Central memory CD8-positive, alpha-beta T cell (primary cell): Measurements from ENCODE around the gene DAPK1.

Experiments
- ATAC-seq: fragments of 150-1000 bp; cut with Tn5 transposase; replicated peaks from 2 replicates; pipeline ENCODE4 v1.10.0; 2022; ENCODE audit warnings: mild to moderate bottlenecking, moderate FRiP score, moderate number of reproducible peaks; ENCODE audit not compliant: poor library complexity, severe bottlenecking; ENCODE audit errors: extremely low read depth
- DNase-seq, 2 donors: peaks; one replicate each; pipeline ENCODE4 v3.0.0; 2021; ENCODE audit warnings: low spot score in 2 of 2
- H3K27ac Mint-ChIP-seq: one replicate; pipeline ENCODE4 v1.8.0; 2022; ENCODE audit warnings: low read depth, mild to moderate bottlenecking, moderate library complexity, mixed read lengths
- H3K27me3 Mint-ChIP-seq: one replicate; pipeline ENCODE4 v1.8.0; 2022; ENCODE audit warnings: mixed read lengths
- H3K36me3 Mint-ChIP-seq: one replicate; pipeline ENCODE4 v1.8.0; 2022; ENCODE audit warnings: mild to moderate bottlenecking, moderate library complexity, mixed read lengths; ENCODE audit not compliant: insufficient read depth
- H3K4me1 Mint-ChIP-seq: one replicate; pipeline ENCODE4 v1.8.0; 2022; ENCODE audit warnings: mixed read lengths
- H3K4me3 Mint-ChIP-seq: one replicate; pipeline ENCODE4 v1.8.0; 2022; ENCODE audit warnings: mild to moderate bottlenecking, moderate library complexity, mixed read lengths
- H3K9me3 Mint-ChIP-seq: one replicate; pipeline ENCODE4 v1.8.0; 2022; ENCODE audit warnings: mixed read lengths

DAPK1 gene

DNA sequence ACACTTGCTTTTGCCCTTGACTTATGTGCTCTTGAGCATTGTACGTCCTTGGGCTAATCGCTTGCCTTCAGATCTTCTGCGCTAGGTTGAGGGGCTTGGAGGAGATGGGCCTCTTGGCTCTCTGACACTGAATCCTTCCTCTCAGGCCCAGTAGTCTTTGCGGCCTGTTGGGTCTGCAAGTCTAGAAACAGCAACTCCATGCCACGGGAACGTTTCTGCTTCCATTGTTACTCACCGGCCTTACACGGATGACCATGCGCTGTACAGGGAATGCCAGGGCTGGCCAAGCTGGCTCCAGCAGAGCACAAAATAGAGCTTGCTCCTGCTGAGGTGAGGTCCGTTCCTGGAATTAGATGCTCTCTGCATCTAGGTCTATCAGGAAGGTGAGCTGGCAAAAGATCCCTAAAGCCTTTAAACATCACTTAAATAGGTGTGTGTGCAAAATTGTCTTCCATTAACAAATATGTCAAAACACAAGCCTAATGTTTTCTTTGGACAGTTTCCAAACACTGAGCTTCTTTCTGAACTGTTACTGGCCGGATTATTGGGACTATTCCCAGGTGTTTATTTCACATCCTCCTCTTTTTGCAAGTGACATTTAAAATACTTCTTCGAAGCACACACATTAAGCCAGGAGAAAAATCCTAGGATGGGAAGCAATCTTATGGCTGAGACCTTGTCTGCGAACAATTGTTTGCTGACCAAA is 29.7 kb downstream of the DAPK1 start:
- DNase-seq: no peak
- Mint-ChIP-seq H3K27me3 (no peaks in the 10 kb centered on the region), H3K4me3 (no peak overlapping the region), H3K36me3 (no peaks in the 10 kb centered on the region), H3K9me3 (no peaks in the 10 kb centered on the region), H3K4me1 (no peaks in the 10 kb centered on the region), H3K27ac (no peak overlapping the region)
- ATAC-seq: no peak

GRCh38 chr9:87528969-87529368 is 31.3 kb downstream of the DAPK1 start:
- Mint-ChIP-seq H3K36me3 (no peaks in the 10 kb centered on the region), H3K27me3 (no peaks in the 10 kb centered on the region), H3K4me3 (no peak overlapping the region), H3K9me3 (no peaks in the 10 kb centered on the region), H3K27ac (no peak overlapping the region), H3K4me1 (no peaks in the 10 kb centered on the region)
- DNase-seq (no peak), ATAC-seq (no peak)

DNA sequence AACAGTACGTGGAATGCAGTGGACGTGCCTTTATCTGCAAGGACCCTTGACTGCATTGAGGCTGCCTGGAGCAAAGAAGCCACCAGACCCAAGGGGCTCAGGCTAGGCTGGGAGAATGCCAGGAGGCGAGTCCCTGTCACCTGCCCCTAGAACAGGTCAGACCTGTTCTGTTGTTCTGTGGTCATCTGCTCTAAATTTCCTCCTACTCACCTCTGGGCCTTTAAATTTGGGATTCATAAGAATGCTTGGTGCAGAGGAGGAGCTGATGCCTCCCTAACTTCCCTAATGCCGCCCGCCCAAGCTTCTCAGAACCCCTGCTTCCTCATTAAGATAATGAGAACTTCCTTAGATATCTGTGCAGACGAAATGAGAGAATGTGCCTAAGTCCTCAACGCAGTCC is 32.0 kb downstream of the DAPK1 start:
- no peak for ATAC-seq
- Mint-ChIP-seq H3K36me3 (no peaks in the 10 kb centered on the region), H3K4me3 (no peak overlapping the region), H3K27me3 (no peaks in the 10 kb centered on the region), H3K4me1 (no peaks in the 10 kb centered on the region), H3K27ac (no peak overlapping the region), H3K9me3 (no peaks in the 10 kb centered on the region)
- no peak for DNase-seq

DNA sequence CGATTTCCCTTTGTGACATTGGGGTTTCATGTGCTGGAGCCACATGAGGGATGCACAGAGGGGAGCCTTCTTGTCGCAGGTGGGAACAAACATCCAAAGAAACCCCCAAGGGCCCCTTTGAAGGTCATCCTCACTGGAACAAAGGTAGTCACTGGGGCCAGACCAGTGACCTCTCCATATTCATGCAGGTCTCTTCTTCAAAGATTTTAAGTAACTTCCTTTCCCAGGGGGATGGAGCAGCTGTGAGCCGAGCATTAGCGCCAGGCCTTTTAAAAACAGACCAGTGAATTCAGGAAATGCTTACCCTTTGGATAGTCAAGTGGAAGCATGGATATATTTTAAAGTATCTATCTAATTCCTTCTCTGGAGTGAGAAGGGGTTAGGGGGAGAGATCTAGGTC is 33.0 kb downstream of the DAPK1 start:
- Mint-ChIP-seq H3K4me3 (no peak overlapping the region), H3K36me3 (no peaks in the 10 kb centered on the region), H3K27ac (no peak overlapping the region), H3K27me3 (no peaks in the 10 kb centered on the region), H3K9me3 (no peaks in the 10 kb centered on the region), H3K4me1 (no peaks in the 10 kb centered on the region)
- ATAC-seq: no peak
- no peak for DNase-seq

DNA sequence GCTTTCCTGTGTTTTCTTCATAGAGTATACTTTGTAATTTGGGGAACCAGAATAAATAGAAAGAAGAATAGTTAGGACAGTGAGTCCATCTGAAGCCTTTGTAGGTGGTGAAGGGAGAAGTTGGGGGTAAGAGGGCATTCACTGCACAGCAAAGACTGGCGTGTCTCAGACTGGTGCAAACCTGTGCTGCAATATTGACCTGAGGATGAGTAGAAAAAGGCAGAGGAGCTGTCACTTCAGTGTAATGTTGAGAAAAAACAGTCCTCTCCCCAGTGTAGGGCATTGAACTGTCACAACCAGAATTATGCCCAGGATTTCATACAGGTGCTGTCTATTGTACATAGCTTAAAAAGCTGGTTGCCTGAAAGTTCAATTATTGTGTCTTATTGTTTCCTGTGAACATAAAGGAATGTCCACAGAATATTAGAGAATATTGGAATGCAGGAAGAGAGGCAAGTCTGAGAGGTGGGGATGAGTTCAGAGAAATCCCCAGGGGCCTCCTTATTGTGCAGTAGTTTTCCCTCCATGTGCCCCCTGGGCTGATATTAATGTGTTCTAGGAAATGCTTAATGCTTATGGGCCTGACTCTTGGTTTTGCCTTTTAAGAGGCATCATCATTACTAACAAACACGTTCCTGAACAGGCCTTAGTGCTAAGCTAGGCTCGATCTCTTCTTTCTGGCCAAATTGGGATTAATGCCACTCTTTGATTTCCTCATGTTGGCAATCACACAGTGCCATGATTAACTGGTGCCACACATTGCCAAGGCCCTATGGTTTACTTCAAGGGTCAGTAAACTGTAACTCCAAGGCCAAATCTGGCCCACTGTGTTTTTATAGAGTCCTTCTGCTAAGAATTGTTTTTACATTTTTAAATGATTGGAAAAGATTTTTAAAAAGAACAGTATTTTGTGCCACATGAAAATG is 34.0 kb downstream of the DAPK1 start:
- Mint-ChIP-seq H3K4me3 (no peak overlapping the region), H3K9me3 (no peaks in the 10 kb centered on the region), H3K27ac (no peak overlapping the region), H3K36me3 (no peaks in the 10 kb centered on the region), H3K4me1 (peaks cover 4% of the 10 kb centered on the region), H3K27me3 (no peaks in the 10 kb centered on the region)
- DNase-seq (no peak), ATAC-seq (no peak)

- Mint-ChIP-seq H3K36me3 (no peaks in the 10 kb centered on the region), H3K27me3 (no peaks in the 10 kb centered on the region), H3K4me1 (peaks cover 4% of the 10 kb centered on the region), H3K4me3 (no peak overlapping the region), H3K27ac (no peak overlapping the region), H3K9me3 (no peaks in the 10 kb centered on the region)
- ATAC-seq: no peak
- DNase-seq: no peak
Measured at GRCh38 chr9:87533271-87533670, 35.6 kb downstream of the DAPK1 start.

- Mint-ChIP-seq H3K27ac (no peak overlapping the region), H3K9me3 (no peaks in the 10 kb centered on the region), H3K4me1 (peaks cover 4% of the 10 kb centered on the region), H3K36me3 (no peaks in the 10 kb centered on the region), H3K4me3 (no peak overlapping the region), H3K27me3 (no peaks in the 10 kb centered on the region)
- ATAC-seq: no peak
- no peak for DNase-seq
Measured at GRCh38 chr9:87534036-87534435, 36.4 kb downstream of the DAPK1 start.

- Mint-ChIP-seq H3K9me3 (no peaks in the 10 kb centered on the region), H3K27ac (no peak overlapping the region), H3K4me1 (peaks cover 4% of the 10 kb centered on the region), H3K36me3 (no peaks in the 10 kb centered on the region), H3K4me3 (no peak overlapping the region), H3K27me3 (peaks cover 6% of the 10 kb centered on the region)
- no peak for ATAC-seq
- no peak for DNase-seq
Measured at GRCh38 chr9:87534957-87535356, 37.3 kb downstream of the DAPK1 start.

GRCh38 chr9:87535817-87536539 is 38.3 kb downstream of the DAPK1 start:
- Mint-ChIP-seq H3K27me3 (peaks cover 8% of the 10 kb centered on the region), H3K27ac (no peak overlapping the region), H3K9me3 (no peaks in the 10 kb centered on the region), H3K4me1 (peaks cover 4% of the 10 kb centered on the region), H3K4me3 (no peak overlapping the region), H3K36me3 (no peaks in the 10 kb centered on the region)
- DNase-seq (no peak), ATAC-seq (no peak)

- Mint-ChIP-seq H3K4me1 (peaks cover 4% of the 10 kb centered on the region), H3K27ac (no peak overlapping the region)
Measured at GRCh38 chr9:87537625-87538024, 40.0 kb downstream of the DAPK1 start.

GRCh38 chr9:87540444-87541105 is 42.9 kb downstream of the DAPK1 start:
- Mint-ChIP-seq H3K36me3 (no peaks in the 10 kb centered on the region), H3K27me3 (peaks cover 8% of the 10 kb centered on the region), H3K9me3 (no peaks in the 10 kb centered on the region), H3K4me1 (peaks cover 4% of the 10 kb centered on the region), H3K27ac (no peak overlapping the region), H3K4me3 (no peak overlapping the region)
- ATAC-seq (no peak), DNase-seq (no peak)

More at GRCh38 chr9:87537625-87538024, 40.0 kb downstream of the DAPK1 start:
- H3K4me3 Mint-ChIP-seq: no peak overlapping the region
- H3K27me3 Mint-ChIP-seq: peaks cover 8% of the 10 kb centered on the region
- ATAC-seq: no peak
- H3K9me3 Mint-ChIP-seq: no peaks in the 10 kb centered on the region
- no peak for DNase-seq
- H3K36me3 Mint-ChIP-seq: no peaks in the 10 kb centered on the region

DNA sequence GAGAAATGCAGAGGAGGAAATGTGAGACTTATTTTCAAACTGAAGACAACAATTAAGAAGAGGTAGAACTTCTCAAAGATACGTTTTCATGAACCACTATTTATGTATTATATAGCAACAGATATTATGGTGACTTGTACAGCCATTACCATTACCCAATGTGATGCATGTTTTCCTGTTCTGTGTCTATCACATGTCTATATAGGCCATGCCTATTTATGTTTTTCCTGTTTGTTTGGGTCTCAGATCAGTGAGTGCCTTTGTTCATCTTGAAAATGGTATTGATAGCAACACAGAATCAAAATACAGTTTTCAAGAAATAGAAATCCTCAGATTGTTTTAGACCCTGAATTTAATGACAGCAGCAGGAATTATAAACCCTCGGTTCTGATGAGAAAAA is 44.0 kb downstream of the DAPK1 start:
- DNase-seq: no peak
- Mint-ChIP-seq H3K9me3 (no peaks in the 10 kb centered on the region), H3K27me3 (peaks cover 8% of the 10 kb centered on the region), H3K4me3 (no peak overlapping the region), H3K4me1 (no peaks in the 10 kb centered on the region), H3K36me3 (no peaks in the 10 kb centered on the region), H3K27ac (no peak overlapping the region)
- ATAC-seq: no peak
